Peyer's patch (tissue), 4 donors: Measurements from ENCODE around the gene PRR15L.

Experiments used
- CTCF ChIP-seq, 6 experiments: fragments of 450-650 bp in 4 of 6; fragments of 200-600 bp in 2 of 6; sonication (generic) in 1 of 6; IDR thresholded peaks; one replicate each; pipeline ENCODE4 v1.5.1; 2017 to 2019; ENCODE audit warnings: antibody characterized with exemption in 6 of 6, mild to moderate bottlenecking in 3 of 6, moderate library complexity in 1 of 6
- POLR2A ChIP-seq, 2 donors: fragments of 450-650 bp; IDR thresholded peaks; one replicate each; pipeline ENCODE4 v1.5.1; 2017; ENCODE audit warnings: antibody characterized with exemption in 2 of 2, mild to moderate bottlenecking in 2 of 2, moderate library complexity in 2 of 2

GRCh38 chr17:48004983-48005382 is 47.3 kb upstream of the PRR15L start:
- TF ChIP-seq POLR2A (IDR thresholded peaks at IDR 0.05) (no peak), CTCF (IDR thresholded peaks at IDR 0.05) (no peak)
